Skin of body (tissue), 2 donors: ENCODE data around the gene GTF2H2. TPM values are rescaled to one million over a fixed set of nuclear protein-coding genes. Genes with fewer than 3 reads are reported as not detected.
"Not testable (repeated sequence)": the region's sequence is repeated elsewhere in the genome, so short reads cannot be mapped to it uniquely, and the experiment has no call there.

ENCODE experiments used
- DNase-seq: peaks from one replicate; lab custom pipeline; 2025; lab: John Stamatoyannopoulos, UW
- total RNA-seq: library from RNA; depleted of rRNA; stranded (reverse); fragments of >200 nt; gene quantifications from one replicate; pipeline ENCODE4 v1.2.3, GENCODE V29; 2014

The GTF2H2 gene
- total RNA-seq, 1 donor from 2014 or later, result 36.7 TPM

DNA sequence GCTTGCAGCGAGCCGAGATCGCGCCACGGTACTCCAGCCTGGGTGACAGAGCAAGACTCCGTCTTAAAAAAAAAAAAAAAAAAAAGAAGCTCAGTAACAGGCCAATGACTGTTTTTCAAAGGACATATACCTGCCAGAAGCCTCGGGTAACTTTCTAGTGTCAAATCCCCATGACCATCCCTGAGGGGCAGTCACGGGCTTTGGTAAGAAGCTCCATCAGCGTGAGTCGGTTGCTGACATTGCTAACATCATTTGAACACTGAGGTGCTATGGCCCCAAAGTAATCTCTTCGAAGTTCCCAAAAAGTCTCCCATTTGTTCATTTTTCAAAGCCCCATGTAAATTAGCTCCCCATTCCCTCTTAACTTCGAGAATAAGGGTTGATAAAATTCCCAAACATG, 53.9 kb downstream of the GTF2H2 start:
- no peak for DNase-seq

- DNase-seq, result no peak
These were observed 56.2 kb downstream of the GTF2H2 start for GRCh38 chr5:71011194-71011792.

DNA sequence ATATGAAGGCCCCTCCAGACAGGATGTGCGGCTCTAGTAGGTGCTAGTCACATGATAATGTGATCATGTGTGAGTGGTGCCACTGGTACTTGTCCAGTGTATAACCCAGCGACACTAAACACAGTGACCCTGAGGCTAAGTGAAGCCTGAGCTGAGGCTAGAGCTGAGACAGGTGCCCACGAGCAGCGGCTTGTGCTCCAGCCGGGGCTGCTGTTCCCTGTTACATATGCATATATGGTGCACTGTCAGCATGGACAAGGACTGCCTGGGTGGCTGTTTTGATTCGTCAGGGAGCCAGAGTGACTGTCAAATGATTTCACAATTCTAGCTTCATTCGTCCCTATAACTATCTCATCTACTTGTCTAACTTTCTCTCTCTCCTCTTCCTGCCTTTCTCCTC, 60.5 kb downstream of the GTF2H2 start:
- DNase-seq, result not testable (repeated sequence)

Other genes with a start within 250 kb of the GTF2H2 start
- 5.6 TPM for gene SERF1A, start 167.0 kb downstream of the GTF2H2 start, total RNA-seq
- 47.9 TPM for gene SMN1, start 142.6 kb downstream of the GTF2H2 start, total RNA-seq
- 21.3 TPM for gene NAIP, start 42.3 kb downstream of the GTF2H2 start, total RNA-seq